H1 (cell line): ENCODE results near the gene RPS13. TPM values are rescaled to one million over a fixed set of nuclear protein-coding genes. Genes with fewer than 3 reads are reported as not detected.
"Not testable (repeated sequence)": the region's sequence is repeated elsewhere in the genome, so short reads cannot be mapped to it uniquely, and the experiment has no call there.

Experiments used
- CTCF ChIA-PET: fragments of 300-600 bp; sonication (Branson Sonifier 250); formaldehyde crosslinking; loops from one replicate; lab custom pipeline; 2021; ENCODE audit not compliant: partially characterized antibody; lab: Charles Lee
- POLR2A ChIA-PET: fragments of 300-600 bp; sonication (Branson Sonifier 250); formaldehyde crosslinking; loops from one replicate; lab custom pipeline; 2021; ENCODE audit warnings: inconsistent platforms; ENCODE audit not compliant: partially characterized antibody; lab: Charles Lee
- DNase-seq, 2 experiments: peaks; one replicate each; pipeline versions ENCODE4 v3.0.0 to v3.0.0-alpha.2; 2010 to 2022; ENCODE audit warnings: low spot score in 2 of 2, low read depth in 1 of 2, mixed read lengths in 1 of 2
- FAIRE-seq: peaks from 2 replicates; lab custom pipeline; 2011; peaks lifted over from hg19 to GRCh38; lab: Jason Lieb, UNC
- H2AFZ ChIP-seq: 2 replicates; pipeline ENCODE4 v1.8.1; 2012; ENCODE audit warnings: low read length, inconsistent platforms
- H2AK5ac ChIP-seq: 2 replicates; pipeline ENCODE4 v1.6.1; 2013; ENCODE audit warnings: low read depth, low read length
- H2BK120ac ChIP-seq: replicated peaks from 2 replicates; pipeline ENCODE3; 2013; ENCODE audit warnings: low read depth, low read length, inconsistent platforms
- H2BK12ac ChIP-seq: 2 replicates; pipeline ENCODE4 v1.6.1; 2013; ENCODE audit warnings: low read depth, low read length
- H2BK15ac ChIP-seq: 2 replicates; pipeline ENCODE4 v1.6.1; 2013; ENCODE audit warnings: low read length
- H2BK20ac ChIP-seq: 2 replicates; pipeline ENCODE4 v1.6.1; 2013; ENCODE audit warnings: low read length
- H2BK5ac ChIP-seq: 2 replicates; pipeline ENCODE4 v1.6.1; 2013; ENCODE audit warnings: low read depth, low read length
- H3K14ac ChIP-seq: 2 replicates; pipeline ENCODE4 v1.6.1; 2013; ENCODE audit warnings: inconsistent platforms; ENCODE audit not compliant: insufficient read length
- H3K18ac ChIP-seq: 2 replicates; pipeline ENCODE4 v1.6.1; 2013; ENCODE audit warnings: low read length; ENCODE audit errors: extremely low read depth
- H3K23ac ChIP-seq: 2 replicates; pipeline ENCODE4 v1.6.1; 2013; ENCODE audit warnings: inconsistent platforms; ENCODE audit not compliant: insufficient read length
- H3K23me2 ChIP-seq: 2 replicates; pipeline ENCODE4 v1.6.1; 2013; ENCODE audit warnings: low read depth, low read length
- H3K27ac ChIP-seq: 2 replicates; pipeline ENCODE4 v1.6.1; 2011; ENCODE audit warnings: low read depth, low read length, inconsistent platforms
- H3K27me3 ChIP-seq, 4 experiments: replicated peaks in 1 of 4; 1 replicate in 1 of 4; 2 replicates in 3 of 4; pipeline versions ENCODE4 v1.6.1 to v1.8.1; 2011 to 2013; ENCODE audit warnings: low read length in 3 of 4, mild to moderate bottlenecking in 3 of 4, inconsistent platforms in 2 of 4, mixed read lengths in 2 of 4, moderate library complexity in 1 of 4; ENCODE audit not compliant: control insufficient read depth in 3 of 4, insufficient read depth in 3 of 4; ENCODE audit errors: extremely low read depth in 1 of 4
- H3K36me3 ChIP-seq, 4 experiments: 2 replicates each; pipeline versions ENCODE4 v1.6.1 to v1.8.1; 2011 to 2013; ENCODE audit warnings: mild to moderate bottlenecking in 4 of 4, low read length in 3 of 4, moderate library complexity in 2 of 4, control low read depth in 1 of 4, inconsistent platforms in 1 of 4; ENCODE audit not compliant: insufficient read depth in 4 of 4, control insufficient read depth in 2 of 4
- H3K4ac ChIP-seq: replicated peaks from 2 replicates; pipeline ENCODE3; 2013; ENCODE audit warnings: low read length, low read depth, mixed read lengths, inconsistent platforms; ENCODE audit not compliant: insufficient read length
- H3K4me1 ChIP-seq, 4 experiments: replicated peaks in 1 of 4; 1 replicate in 1 of 4; 2 replicates in 3 of 4; pipeline versions ENCODE4 v1.6.1 to v1.8.1; 2011 to 2013; ENCODE audit warnings: low read length in 3 of 4, inconsistent platforms in 2 of 4, mixed read lengths in 1 of 4; ENCODE audit not compliant: insufficient read depth in 4 of 4, control insufficient read depth in 3 of 4
- H3K4me2 ChIP-seq, 2 experiments: 2 replicates each; pipeline versions ENCODE4 v1.6.1 to v1.8.1; 2011 to 2013; ENCODE audit warnings: low read depth in 2 of 2, low read length in 2 of 2, control low read depth in 1 of 2, inconsistent platforms in 1 of 2, mild to moderate bottlenecking in 1 of 2; ENCODE audit not compliant: insufficient read depth in 1 of 2
- H3K4me3 ChIP-seq, 4 experiments: fragments of 200-600, 300-600 bp in 1 of 4; sonication (generic), shearing (Covaris generic), sonication (Bioruptor Twin) in 1 of 4; 2 replicates each; pipeline versions ENCODE4 v1.5.1 to v1.8.1; 2011 to 2016; ENCODE audit warnings: low read length in 4 of 4, low read depth in 3 of 4, control low read depth in 2 of 4, inconsistent platforms in 2 of 4, mild to moderate bottlenecking in 2 of 4, mixed read lengths in 1 of 4, moderate library complexity in 1 of 4; ENCODE audit not compliant: insufficient read depth in 2 of 4; ENCODE audit errors: extremely low read depth in 1 of 4
- H3K56ac ChIP-seq: replicated peaks from 2 replicates; pipeline ENCODE3; 2013; ENCODE audit warnings: low read depth, mild to moderate bottlenecking, mixed read lengths, low read length, inconsistent platforms; ENCODE audit not compliant: insufficient read length
- H3K79me1 ChIP-seq: 2 replicates; pipeline ENCODE4 v1.6.1; 2013; ENCODE audit warnings: low read depth, low read length, control low read depth
- H3K79me2 ChIP-seq, 2 experiments: 2 replicates each; pipeline versions ENCODE4 v1.6.1 to v1.8.1; 2012 to 2013; ENCODE audit warnings: low read length in 2 of 2, mild to moderate bottlenecking in 2 of 2, inconsistent platforms in 1 of 2; ENCODE audit not compliant: insufficient read depth in 2 of 2, control insufficient read depth in 1 of 2
- H3K9ac ChIP-seq, 4 experiments: replicated peaks in 1 of 4; 1 replicate in 1 of 4; 2 replicates in 3 of 4; pipeline versions ENCODE4 v1.6.1 to v1.8.1; 2011 to 2013; ENCODE audit warnings: low read depth in 3 of 4, low read length in 3 of 4, control low read depth in 2 of 4, mild to moderate bottlenecking in 2 of 4, moderate library complexity in 2 of 4, inconsistent platforms in 1 of 4; ENCODE audit errors: extremely low read depth in 1 of 4
- H3K9me3 ChIP-seq, 2 experiments: 2 replicates each; pipeline versions ENCODE4 v1.6.1 to v1.8.1; 2012 to 2013; ENCODE audit warnings: mild to moderate bottlenecking in 2 of 2, moderate library complexity in 2 of 2, control low read depth in 1 of 2, inconsistent platforms in 1 of 2, low read depth in 1 of 2, low read length in 1 of 2, mixed read lengths in 1 of 2; ENCODE audit not compliant: insufficient read depth in 2 of 2
- H4K20me1 ChIP-seq, 2 experiments: replicated peaks in 1 of 2; 2 replicates each; pipeline versions ENCODE3 to v1.8.1; 2011 to 2013; ENCODE audit warnings: inconsistent platforms in 2 of 2, low read length in 2 of 2, mild to moderate bottlenecking in 1 of 2; ENCODE audit not compliant: insufficient read depth in 2 of 2, control insufficient read depth in 1 of 2
- H4K5ac ChIP-seq: 2 replicates; pipeline ENCODE4 v1.6.1; 2013; ENCODE audit warnings: low read length, low read depth, mixed read lengths, inconsistent platforms; ENCODE audit not compliant: insufficient read length
- H4K8ac ChIP-seq: 2 replicates; pipeline ENCODE4 v1.8.0; 2013; ENCODE audit warnings: mild to moderate bottlenecking, moderate library complexity, low read length, inconsistent platforms; ENCODE audit not compliant: insufficient read depth; ENCODE audit errors: extremely low read depth
- H4K91ac ChIP-seq: replicated peaks from 2 replicates; pipeline ENCODE3; 2013; ENCODE audit warnings: low read length, mixed read lengths, inconsistent platforms; ENCODE audit not compliant: insufficient read length
- WGBS, 2 experiments: shearing (Covaris generic) in 1 of 2; methylation state at CpG; one replicate each; pipeline versions ENCODE4 v1.1.6 to v1.1.7; 2013 to 2015; ENCODE audit warnings: low lambda C conversion rate in 2 of 2, mixed read lengths in 2 of 2, inconsistent platforms in 1 of 2, low coverage in 1 of 2, missing lambda C conversion rate in 1 of 2; ENCODE audit not compliant: insufficient replicate concordance in 2 of 2, insufficient coverage in 1 of 2, insufficient read length in 1 of 2; ENCODE audit errors: extremely low coverage in 1 of 2, missing lambda C conversion rate in 1 of 2; 5-methylcytosine and 5-hydroxymethylcytosine counted together
- polyA plus RNA-seq, 7 experiments: library from polyadenylated mRNA; depleted of rRNA in 3 of 7; stranded (reverse) in 5 of 7; unstranded in 2 of 7; fragments of >200 nt in 5 of 7; fragments of 200-250 nt in 2 of 7; gene quantifications; 1 replicate in 5 of 7; 2 replicates in 1 of 7; 4 replicates in 1 of 7; pipeline versions ENCODE4 v1.2.1 to v1.2.3, GENCODE V29; 2011 to 2013; ENCODE audit warnings: missing spikeins in 2 of 7, mixed read lengths in 2 of 7
- total RNA-seq: library from RNA; stranded (reverse); fragmentation: NEBNext Ultra II Directional; extraction: Animal tissue kit (Norgen Biotek cat#: 25700); gene quantifications from 2 replicates; pipeline ENCODE4 v1.2.1, GENCODE V29; 2021

Gene RPS13
- total and polyA plus RNA-seq, 2 of the 8 experiments (the other 6 are each of a cell fraction or from before 2014, with no cell fraction given) = 1,336 to 2,270 TPM

DNA sequence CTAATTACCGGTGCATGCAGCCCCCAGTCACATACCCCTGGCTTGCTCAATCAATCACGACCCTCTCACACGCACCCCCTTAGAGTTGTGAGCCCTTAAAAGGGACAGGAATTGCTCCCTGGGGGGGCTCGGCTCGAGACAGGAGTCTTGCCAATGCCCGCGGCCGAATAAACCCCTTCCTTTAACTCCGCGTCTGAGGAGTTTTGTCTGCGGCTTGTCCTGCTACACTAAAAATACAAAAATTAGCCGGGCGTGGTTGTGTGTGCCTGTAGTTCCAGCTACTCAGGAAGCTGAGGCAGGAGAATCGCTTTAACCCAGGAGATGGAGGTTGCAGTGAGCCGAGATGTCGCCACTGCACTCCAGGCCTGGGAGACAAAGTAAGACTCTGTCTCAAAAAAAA is 8.5 kb upstream of the RPS13 start:
- H3K4ac ChIP-seq, H2AK5ac ChIP-seq, H3K4me2 ChIP-seq, H3K23ac ChIP-seq, H3K56ac ChIP-seq, H2BK12ac ChIP-seq, H2AFZ ChIP-seq, FAIRE-seq, H4K20me1 ChIP-seq, H3K4me3 ChIP-seq, H4K8ac ChIP-seq, H2BK20ac ChIP-seq, H3K27me3 ChIP-seq, H2BK5ac ChIP-seq, H3K9me3 ChIP-seq, H2BK120ac ChIP-seq, H3K4me1 ChIP-seq, H3K79me1 ChIP-seq, H3K79me2 ChIP-seq, H2BK15ac ChIP-seq, H4K5ac ChIP-seq, DNase-seq, H4K91ac ChIP-seq, H3K23me2 ChIP-seq, H3K14ac ChIP-seq, H3K9ac ChIP-seq, H3K18ac ChIP-seq, H3K27ac ChIP-seq: not testable (repeated sequence)
- 95% methylated on average over 15 of the region's 16 CpGs; no CpG with 5 or more reads in 1 of the 2 experiments for WGBS, 2 experiments
- ChIA-PET POLR2A (interaction anchor here (1.2 kb wide), 1 partner anchor 8 kb away, joined by 7 read pairs; the partner anchor contains the start of gene RPS13), CTCF (interaction anchor here (0.7 kb wide), 1 partner anchor 9 kb away, joined by 4 read pairs; no protein-coding TSS in a partner anchor)
- H3K36me3 ChIP-seq = peaks cover 4 to 31% (median 13%) of the 10 kb centered on the region in 4 experiments; a peak in 7 of 8 replicates
